ENCODE measurements around the gene TAC3.
"Not testable (repeated sequence)": the region's sequence is repeated elsewhere in the genome, so short reads cannot be mapped to it uniquely, and the experiment has no call there.

The TAC3 gene

GRCh38 chr12:57033431-57033830 is 17.1 kb upstream of the TAC3 start:
- no peak for DNase-seq (ENCODE audit: low read depth)

GRCh38 chr12:57031789-57032188 is 15.5 kb upstream of the TAC3 start:
- DNase-seq (ENCODE audit: low read depth): no peak

GRCh38 chr12:57031138-57031725 is 14.9 kb upstream of the TAC3 start:
- no peak for DNase-seq (ENCODE audit: low read depth)

DNA sequence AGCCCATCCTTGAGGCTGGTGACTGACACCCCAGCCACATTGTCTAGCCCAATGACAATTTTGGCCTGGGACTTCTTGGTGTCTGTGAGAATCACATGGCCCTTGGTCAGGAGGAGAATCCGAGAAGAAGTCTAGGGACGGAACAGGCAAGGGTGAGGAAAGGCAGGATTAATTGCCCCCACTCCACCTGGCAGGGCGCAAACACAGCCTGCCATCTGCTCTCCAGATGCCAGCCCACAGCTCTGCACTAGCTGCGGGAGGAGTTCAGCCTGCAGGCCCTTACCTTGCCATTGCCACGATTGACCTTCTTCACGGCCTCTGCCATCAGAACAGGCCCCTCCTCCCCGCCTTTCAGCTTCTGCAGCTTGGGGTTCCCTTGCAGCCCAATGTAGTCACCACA is 13.1 kb upstream of the TAC3 start:
- DNase-seq (ENCODE audit: low read depth): no peak

DNA sequence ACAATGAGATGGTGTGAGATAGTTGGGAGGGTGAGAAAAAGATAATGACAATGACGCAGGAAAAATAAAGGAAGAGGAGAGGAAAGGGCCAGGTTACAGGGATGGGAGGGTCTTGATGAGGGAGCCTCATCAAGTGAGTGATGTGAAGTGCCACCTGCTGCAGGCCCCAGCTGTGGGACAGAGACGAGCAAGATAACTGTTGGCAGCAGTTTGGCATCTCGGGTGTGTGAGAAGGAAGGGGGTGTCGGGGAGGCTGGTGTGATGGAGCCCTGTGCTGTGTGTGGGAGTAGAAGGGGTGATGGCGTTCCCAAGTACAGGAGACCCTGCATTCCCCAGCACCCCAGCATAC is 11.4 kb upstream of the TAC3 start:
- no peak for DNase-seq (ENCODE audit: low read depth)

- DNase-seq (ENCODE audit: low read depth): no peak
Observed at GRCh38 chr12:57027011-57027804, 10.9 kb upstream of the TAC3 start.

GRCh38 chr12:57025196-57025595 is 8.9 kb upstream of the TAC3 start:
- DNase-seq (ENCODE audit: low read depth): no peak

GRCh38 chr12:57022324-57022723 is 6.0 kb upstream of the TAC3 start:
- DNase-seq (ENCODE audit: low read depth): not testable (repeated sequence)

DNA sequence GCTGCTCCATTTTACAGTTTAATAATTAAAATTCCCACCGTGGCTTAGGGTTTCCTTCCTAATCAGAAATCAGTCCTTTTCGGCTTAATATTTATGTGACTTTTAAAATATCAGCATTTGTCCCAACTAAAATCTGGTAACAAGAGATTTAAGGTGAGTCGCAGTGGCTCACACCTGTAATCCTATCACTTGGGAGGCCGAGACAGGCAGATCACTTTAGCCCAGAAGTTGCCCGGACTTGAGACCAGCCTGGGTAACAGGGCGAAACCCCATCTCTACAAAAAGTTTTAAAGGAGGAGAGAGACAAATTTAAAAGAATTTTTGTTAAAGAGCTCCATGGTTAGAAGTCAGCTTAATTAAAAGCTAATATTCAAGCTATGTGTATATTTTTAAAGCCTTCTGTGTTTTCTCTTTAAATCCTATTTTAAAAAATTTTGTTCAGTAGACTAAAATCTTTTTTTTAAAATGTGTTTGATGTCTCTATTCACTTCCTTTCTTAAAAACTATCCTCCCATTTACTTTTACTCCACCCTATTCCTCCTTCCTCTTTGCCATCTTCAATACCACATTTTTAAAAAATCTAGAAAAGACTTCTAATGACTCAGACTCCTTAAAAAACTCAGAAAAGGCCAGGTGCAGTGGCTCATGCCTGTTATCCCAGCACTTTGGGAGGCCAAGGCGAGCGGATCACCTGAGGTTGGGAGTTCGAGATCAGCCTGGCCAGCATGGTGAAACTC is 3.8 kb upstream of the TAC3 start:
- DNase-seq (ENCODE audit: low read depth): no peak

DNA sequence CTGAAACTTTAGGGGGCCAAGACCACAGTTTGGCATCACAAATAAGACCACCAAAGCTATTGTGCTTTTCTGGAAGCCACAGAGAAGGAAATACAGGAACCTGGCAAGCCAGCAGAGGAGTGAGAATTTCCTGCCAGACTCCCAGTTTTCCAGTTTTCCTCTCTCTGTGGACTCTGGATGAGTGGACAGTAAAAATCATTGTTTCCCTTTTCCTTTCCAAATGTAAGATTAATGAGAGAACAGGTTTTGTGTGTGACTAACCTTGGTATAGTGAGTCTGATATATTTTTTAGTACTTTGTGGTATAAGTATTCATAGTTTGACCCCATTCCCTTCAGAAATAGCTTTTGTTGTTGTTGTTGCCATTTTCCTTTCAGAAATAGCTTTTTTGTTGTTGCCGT is 2.6 kb upstream of the TAC3 start:
- no peak for DNase-seq (ENCODE audit: low read depth)

- DNase-seq (ENCODE audit: low read depth): not testable (repeated sequence)
Observed at GRCh38 chr12:57018353-57018752, 2.0 kb upstream of the TAC3 start.

DNA sequence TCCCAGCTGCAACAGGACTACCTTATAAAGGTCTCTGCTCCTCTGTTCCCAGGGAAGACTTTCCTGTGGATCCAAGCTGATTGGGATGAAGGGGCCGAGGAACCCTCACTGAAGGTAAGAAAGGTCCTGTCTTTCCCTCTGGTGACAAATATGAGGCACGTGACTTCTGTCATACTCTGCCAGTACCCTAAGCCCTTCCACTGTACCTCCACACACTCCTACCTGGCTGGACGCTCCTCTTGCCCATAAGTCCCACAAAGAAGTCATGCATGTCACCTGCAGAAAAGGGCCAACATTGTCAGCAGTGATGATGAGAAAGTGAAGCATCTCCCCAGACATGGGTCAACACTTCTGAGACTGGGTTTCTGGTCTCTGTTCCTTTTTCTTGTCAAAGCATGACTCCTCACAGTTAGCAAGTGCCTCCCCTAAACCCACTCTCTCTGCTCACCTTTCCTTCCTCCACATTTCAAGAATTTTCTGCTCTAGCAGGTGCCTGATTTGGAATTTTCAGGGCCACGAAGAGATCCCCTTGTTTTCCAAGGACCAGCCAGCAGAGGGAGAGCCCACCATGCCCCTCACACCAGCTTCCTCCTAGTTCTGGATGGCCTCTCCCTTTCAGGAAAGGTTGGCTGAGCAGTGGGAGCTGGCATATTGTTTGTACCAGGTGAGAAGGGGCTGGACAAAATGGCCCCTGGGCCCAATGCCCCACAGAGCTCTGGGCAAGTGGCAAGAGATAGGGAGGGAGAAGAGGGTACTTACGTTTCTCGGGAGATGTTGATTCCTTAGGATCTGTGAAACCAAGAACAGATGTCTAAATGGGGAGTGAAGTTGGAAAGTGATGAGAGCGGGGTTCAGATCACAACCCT is 3.5 kb downstream of the TAC3 start:
- DNase-seq (ENCODE audit: low read depth): no peak

GRCh38 chr12:57011438-57012424 is 4.6 kb downstream of the TAC3 start:
- no peak for DNase-seq (ENCODE audit: low read depth)

GRCh38 chr12:57010627-57011247 is 5.6 kb downstream of the TAC3 start:
- DNase-seq (ENCODE audit: low read depth): no peak

DNA sequence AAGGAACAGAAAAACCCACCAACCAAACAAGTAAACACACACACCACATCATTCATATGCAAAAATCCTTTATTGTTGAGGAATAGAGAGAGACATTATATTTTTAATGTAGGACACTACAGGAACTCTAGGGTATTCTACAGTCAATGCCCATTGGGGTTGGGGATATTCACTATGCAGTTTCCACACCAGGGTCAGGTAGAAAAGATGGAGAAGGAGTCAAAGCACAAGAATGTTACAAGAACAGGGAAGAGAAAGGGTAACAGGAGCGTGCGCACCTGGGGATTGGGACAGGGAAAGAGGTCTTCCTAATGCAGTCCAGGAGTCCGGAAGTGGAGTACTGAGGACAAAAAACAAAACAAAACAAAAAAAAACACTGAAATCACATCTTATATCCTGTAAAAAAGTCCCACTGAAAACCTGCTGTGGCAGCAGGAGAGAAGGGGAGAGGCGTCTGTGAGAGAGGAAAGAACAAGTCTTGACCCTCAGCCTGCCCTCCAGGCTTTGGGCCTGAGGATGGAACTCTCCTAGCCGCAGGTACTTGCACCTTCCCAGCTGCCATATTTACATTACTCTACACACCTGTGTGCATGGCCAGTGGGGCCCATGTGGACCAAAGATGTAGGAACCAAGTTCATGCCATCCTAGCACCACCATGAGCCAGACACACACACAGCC is 6.2 kb downstream of the TAC3 start:
- no peak for DNase-seq (ENCODE audit: low read depth)

GRCh38 chr12:57008178-57008577 is 8.2 kb downstream of the TAC3 start:
- DNase-seq (ENCODE audit: low read depth): no peak

GRCh38 chr12:57006809-57007475 is 9.4 kb downstream of the TAC3 start:
- no peak for DNase-seq (ENCODE audit: low read depth)

DNA sequence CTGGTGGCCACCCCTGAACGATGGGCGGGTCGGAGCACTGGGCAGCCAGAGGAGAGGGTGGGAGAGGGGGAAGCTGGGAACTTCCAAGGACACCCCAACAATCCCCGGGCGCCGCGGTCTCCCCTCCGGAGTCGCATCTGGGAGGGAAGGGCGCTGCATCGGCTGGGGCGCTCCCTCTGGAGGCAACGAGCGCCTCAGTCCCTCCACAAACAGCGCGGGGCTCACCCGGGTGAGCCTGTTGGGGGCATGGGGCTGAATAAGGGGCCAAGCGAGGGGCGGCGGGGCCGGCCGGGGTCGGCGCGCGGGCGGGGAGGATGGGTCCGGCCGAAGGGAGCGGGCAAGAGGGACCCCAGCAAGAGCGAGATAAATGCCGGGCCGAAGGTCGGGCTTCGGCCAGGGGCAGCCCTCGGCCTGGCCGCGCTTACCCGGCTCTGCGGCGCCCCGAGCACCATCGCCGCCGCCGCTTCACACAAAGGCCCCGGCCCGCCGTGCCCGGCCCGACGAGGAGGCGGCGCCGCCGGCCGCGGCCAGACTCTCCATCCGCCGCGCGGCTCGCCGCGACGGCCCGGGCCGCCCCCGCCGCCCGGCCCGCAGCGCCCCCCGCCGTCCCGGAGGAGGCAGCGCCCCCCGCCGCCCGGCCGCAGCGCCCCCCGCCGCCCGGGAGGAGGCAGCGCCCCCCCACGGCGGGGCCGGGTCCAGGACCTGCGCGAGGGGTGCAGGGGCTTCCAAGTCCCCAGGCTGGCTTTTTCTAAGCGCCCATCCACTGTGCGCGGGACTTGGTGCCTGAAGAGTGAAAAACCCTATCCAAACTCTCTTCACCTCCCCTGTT is 10.1 kb downstream of the TAC3 start, which contains the start of gene ZBTB39:
Gene ZBTB39 (minus strand): TSS at position 567 of the 829 bp plus-strand sequence. CDS start 1,629 bp downstream, outside the sequence.
- DNase-seq (ENCODE audit: low read depth): peak; percentile 66
